Renal cortical epithelial cell (primary cell): Measurements from ENCODE around the gene CSNK1A1L. TPM values are rescaled to one million over a fixed set of nuclear protein-coding genes. Genes with fewer than 3 reads are reported as not detected.
"Not testable (repeated sequence)": the region's sequence is repeated elsewhere in the genome, so short reads cannot be mapped to it uniquely, and the experiment has no call there.

Source experiments
- DNase-seq: peaks from one replicate; pipeline ENCODE4 v3.0.0-alpha.2; 2011; ENCODE audit warnings: low read depth
- total RNA-seq: library from RNA; depleted of rRNA; stranded (reverse); fragments of >200 nt; gene quantifications from 2 replicates; pipeline ENCODE4 v1.2.3, GENCODE V29; 2014

The CSNK1A1L gene
- total RNA-seq, 1 donor from 2014 or later = not detected

GRCh38 chr13:37058910-37059847 is 46.3 kb downstream of the CSNK1A1L start, which contains the start of gene SUPT20H:
Gene SUPT20H (minus strand): TSS chr13:37059688. CDS start chr13:37051490, 8,198 bp downstream.
- DNase-seq = peak; percentile 76

- DNase-seq = not testable (repeated sequence)
These were observed 49.2 kb downstream of the CSNK1A1L start for GRCh38 chr13:37056228-37056627.

Other genes starting within 250 kb of the CSNK1A1L start
- 0.52 and 9.3 TPM in 2 replicates for gene SMAD9, start 185.4 kb downstream of the CSNK1A1L start, total RNA-seq
- 37.5 and 49.7 TPM in 2 replicates for gene ALG5, start 106.3 kb downstream of the CSNK1A1L start, total RNA-seq
- 15.4 and 26.7 TPM in 2 replicates for gene EXOSC8, start 104.9 kb downstream of the CSNK1A1L start, total RNA-seq
- gene SUPT20H, start 46.0 kb downstream of the CSNK1A1L start, total RNA-seq = 44.3 and 61.5 TPM in 2 replicates